HL-60 (cell line): Measurements from ENCODE around the gene ANAPC13.

Experiments
- POLR2AphosphoS5 ChIP-seq: IDR thresholded peaks from 2 replicates; pipeline ENCODE4 v1.6.1; 2012; ENCODE audit warnings: low read depth
- REST ChIP-seq: IDR thresholded peaks from 2 replicates; pipeline ENCODE4 v1.6.1; 2012; ENCODE audit warnings: low read depth; ENCODE audit not compliant: insufficient replicate concordance
- TF ChIP-seq, protein P1 (sequence below): IDR thresholded peaks from one replicate; pipeline ENCODE4 v1.5.1; 2011; ENCODE audit warnings: low read length, control low read depth, inconsistent platforms; ENCODE audit not compliant: insufficient read depth

DNA sequence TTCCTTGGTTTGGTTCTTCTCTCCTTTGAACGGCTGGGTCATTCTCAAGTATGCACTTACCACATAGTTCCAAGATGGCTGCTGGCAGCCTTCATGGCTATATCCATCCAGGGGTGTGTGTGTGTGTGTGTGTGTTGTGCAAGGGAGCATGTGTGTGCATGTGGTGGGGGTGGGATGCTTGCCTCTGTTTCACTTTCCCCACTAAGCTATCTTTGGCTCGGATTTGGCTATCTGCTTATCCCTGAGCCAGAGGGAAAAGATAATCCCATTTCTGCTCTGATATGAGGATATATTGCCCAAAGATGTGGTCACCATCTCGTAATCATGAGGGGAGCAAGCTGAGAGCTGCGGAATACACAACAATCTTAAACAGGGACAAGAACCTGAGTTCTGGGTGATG lies 26.2 kb downstream of the ANAPC13 start:
- TF ChIP-seq REST (no peak), POLR2AphosphoS5 (no peak)
- TF ChIP-seq, protein P1, sequence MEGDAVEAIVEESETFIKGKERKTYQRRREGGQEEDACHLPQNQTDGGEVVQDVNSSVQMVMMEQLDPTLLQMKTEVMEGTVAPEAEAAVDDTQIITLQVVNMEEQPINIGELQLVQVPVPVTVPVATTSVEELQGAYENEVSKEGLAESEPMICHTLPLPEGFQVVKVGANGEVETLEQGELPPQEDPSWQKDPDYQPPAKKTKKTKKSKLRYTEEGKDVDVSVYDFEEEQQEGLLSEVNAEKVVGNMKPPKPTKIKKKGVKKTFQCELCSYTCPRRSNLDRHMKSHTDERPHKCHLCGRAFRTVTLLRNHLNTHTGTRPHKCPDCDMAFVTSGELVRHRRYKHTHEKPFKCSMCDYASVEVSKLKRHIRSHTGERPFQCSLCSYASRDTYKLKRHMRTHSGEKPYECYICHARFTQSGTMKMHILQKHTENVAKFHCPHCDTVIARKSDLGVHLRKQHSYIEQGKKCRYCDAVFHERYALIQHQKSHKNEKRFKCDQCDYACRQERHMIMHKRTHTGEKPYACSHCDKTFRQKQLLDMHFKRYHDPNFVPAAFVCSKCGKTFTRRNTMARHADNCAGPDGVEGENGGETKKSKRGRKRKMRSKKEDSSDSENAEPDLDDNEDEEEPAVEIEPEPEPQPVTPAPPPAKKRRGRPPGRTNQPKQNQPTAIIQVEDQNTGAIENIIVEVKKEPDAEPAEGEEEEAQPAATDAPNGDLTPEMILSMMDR: no peak
